K562 (cell line): Measurements from ENCODE around the gene TMEM218. TPM values are rescaled to one million over a fixed set of nuclear protein-coding genes. Genes with fewer than 3 reads are reported as not detected.
A peak's percentile ranks its signal among the peaks of the same experiment; 100 is the strongest.

Source experiments
- ATAC-seq: fragments of 200-7000 bp; cut with Tn5 transposase; 3 replicates; pipeline ENCODE4 v1.9.1; 2020; ENCODE audit warnings: moderate library complexity
- BruUV-seq: library from RNA; stranded (reverse); fragments of 400-500 nt; replicated peaks from 2 replicates; lab custom pipeline; 2021; lab: Mats Ljungman, UMichigan
- CTCF ChIA-PET: fragments of 300-600 bp; formaldehyde crosslinking; extraction: SDS; loops from one replicate; lab custom pipeline; 2021; ENCODE audit warnings: low intra/inter-chr PET ratio; lab: Yijun Ruan, JAX
- POLR2A ChIA-PET: fragments of 300-600, 350-650 bp; sonication (Branson Sonifier 250); formaldehyde crosslinking; extraction: SDS; loops from one replicate; lab custom pipeline; 2021; ENCODE audit warnings: antibody characterized with exemption, inconsistent platforms; lab: Yijun Ruan, JAX
- DNase-seq, 4 experiments: peaks; one replicate each; pipeline versions ENCODE4 v3.0.0 to v3.0.0-alpha.2; 2011 to 2018; ENCODE audit warnings: low spot score in 3 of 4, mixed read lengths in 3 of 4; ENCODE audit errors: extremely low read depth in 1 of 4
- FAIRE-seq: peaks from 2 replicates; lab custom pipeline; 2011; peaks lifted over from hg19 to GRCh38; lab: Jason Lieb, UNC
- H2AFZ ChIP-seq: 2 replicates; pipeline ENCODE4 v1.6.0; 2011; ENCODE audit warnings: low read depth, low read length, control low read depth, inconsistent platforms
- H3K27ac ChIP-seq: fragments of 200-600 bp; 3 replicates; pipeline ENCODE4 v1.8.0; 2011; ENCODE audit warnings: low read depth, mild to moderate bottlenecking, control low read depth, inconsistent platforms, low read length, moderate library complexity, mixed read lengths; ENCODE audit errors: extremely low read depth
- H3K27me3 ChIP-seq, 2 experiments: fragments of 300-600 bp in 1 of 2; 2 replicates in 1 of 2; 3 replicates in 1 of 2; pipeline versions ENCODE4 v1.6.0 to v1.8.0; 2011; ENCODE audit warnings: inconsistent platforms in 2 of 2, low read length in 2 of 2, mild to moderate bottlenecking in 1 of 2, mixed read lengths in 1 of 2, moderate library complexity in 1 of 2; ENCODE audit not compliant: control insufficient read depth in 2 of 2, insufficient read depth in 2 of 2
- H3K36me3 ChIP-seq: fragments of 300-600 bp; 3 replicates; pipeline ENCODE4 v1.8.0; 2011; ENCODE audit warnings: mild to moderate bottlenecking, low read length, inconsistent platforms; ENCODE audit not compliant: control insufficient read depth, insufficient read depth
- H3K4me1 ChIP-seq, 2 experiments: fragments of 200-600 bp in 1 of 2; replicated peaks in 1 of 2; 2 replicates in 1 of 2; 3 replicates in 1 of 2; pipeline versions ENCODE4 v1.5.1 to v1.8.0; 2011; ENCODE audit warnings: inconsistent platforms in 2 of 2, low read length in 2 of 2, mild to moderate bottlenecking in 1 of 2, mixed read lengths in 1 of 2, moderate library complexity in 1 of 2; ENCODE audit not compliant: control insufficient read depth in 2 of 2, insufficient read depth in 2 of 2
- H3K4me2 ChIP-seq: 2 replicates; pipeline ENCODE4 v1.6.1; 2011; ENCODE audit warnings: low read length, control low read depth, inconsistent platforms, mixed read lengths; ENCODE audit not compliant: insufficient read depth
- H3K4me3 ChIP-seq: fragments of 200-600 bp; sonication (generic), shearing (Covaris generic); 2 replicates; pipeline ENCODE4 v1.5.1; 2016; ENCODE audit warnings: control low read depth, inconsistent platforms
- H3K79me2 ChIP-seq: fragments of 200-600 bp; 3 replicates; pipeline ENCODE4 v1.8.0; 2011; ENCODE audit warnings: low read length, inconsistent platforms; ENCODE audit not compliant: control insufficient read depth, insufficient read depth
- H3K9ac ChIP-seq, 2 experiments: 2 replicates each; pipeline versions ENCODE4 v1.6.0 to v1.6.1; 2011; ENCODE audit warnings: low read depth in 2 of 2, low read length in 2 of 2, control low read depth in 1 of 2, inconsistent platforms in 1 of 2, mild to moderate bottlenecking in 1 of 2, mixed read lengths in 1 of 2; ENCODE audit not compliant: insufficient read depth in 1 of 2
- H3K9me1 ChIP-seq: one replicate; pipeline ENCODE4 v1.6.0; 2011; ENCODE audit warnings: inconsistent platforms, mild to moderate bottlenecking, low read length, moderate library complexity; ENCODE audit not compliant: control insufficient read depth, insufficient read depth
- H3K9me3 ChIP-seq: replicated peaks from 2 replicates; pipeline ENCODE4 v1.5.1; 2011; ENCODE audit warnings: low read depth, low read length, inconsistent platforms; ENCODE audit not compliant: control insufficient read depth, insufficient read depth
- H4K20me1 ChIP-seq: replicated peaks from 2 replicates; pipeline ENCODE4 v1.6.1; 2011; ENCODE audit warnings: low read length, inconsistent platforms, mixed read lengths; ENCODE audit not compliant: control insufficient read depth, insufficient read depth
- BDP1 ChIP-seq: IDR thresholded peaks from 3 replicates; pipeline ENCODE4 v1.6.1; 2011; ENCODE audit not compliant: insufficient read length, insufficient read depth
- MLX ChIP-seq, 2 experiments: fragments of 450-650 bp in 1 of 2; sonication (generic) in 1 of 2; formaldehyde crosslinking; conservative IDR thresholded peaks; 2 replicates each; pipeline versions ENCODE4 v1.4.0 to v1.8.1; 2020 to 2022; ENCODE audit warnings: mild to moderate bottlenecking in 1 of 2, missing genetic modification reagents in 1 of 2
- RBM17 ChIP-seq: fragments of 200-400 bp; formaldehyde crosslinking; IDR thresholded peaks from 2 replicates; pipeline ENCODE4 v1.6.1; 2017; ENCODE audit warnings: low read depth, mild to moderate bottlenecking, low read length, borderline replicate concordance
- RFX1 ChIP-seq: fragments of 450-650 bp; IDR thresholded peaks from 2 replicates; pipeline ENCODE4 v1.6.1; 2016; ENCODE audit warnings: mild to moderate bottlenecking, moderate library complexity
- ZNF408 ChIP-seq: fragments of 250-450 bp; sonication (Bioruptor Pico); IDR thresholded peaks from 2 replicates; pipeline ENCODE4 v1.4.0; 2020; ENCODE audit warnings: low read depth, mild to moderate bottlenecking, moderate library complexity
- WGBS: fragments of 100-300 bp; shearing (Covaris generic); methylation state at CpG from one replicate; pipeline ENCODE4 v1.1.6; 2016; ENCODE audit warnings: low coverage, mixed read lengths; ENCODE audit not compliant: insufficient coverage; ENCODE audit errors: missing lambda C conversion rate; 5-methylcytosine and 5-hydroxymethylcytosine counted together
- in situ Hi-C: fragments of 300-500 bp; cut with MboI; formaldehyde crosslinking; loops from 4 replicates; pipeline ENCODE4 v1.15.0; 2018; ENCODE audit warnings: inconsistent platforms, mixed read lengths
- intact Hi-C: fragments of 100-400 bp; cut with micrococcal nuclease; formaldehyde crosslinking; loops from 2 replicates; pipeline ENCODE4 v1.14.2; 2022
- polyA plus RNA-seq, 8 experiments: library from polyadenylated mRNA; depleted of rRNA in 4 of 8; stranded (reverse) in 5 of 8; unstranded in 3 of 8; fragments of >200 nt; fragmentation: Nextera tagmentation in 2 of 8; fragmentation: Illumina TruSeq in 1 of 8; extraction: Ambion mirVana in 2 of 8; extraction: Trizol in 1 of 8; gene quantifications; 2 replicates each; pipeline versions ENCODE4 v1.2.1 to v1.2.3, GENCODE V29; 2011 to 2014; ENCODE audit warnings: inconsistent platforms in 1 of 8, missing spikeins in 1 of 8
- total RNA-seq, 7 experiments: library from RNA; depleted of rRNA in 6 of 7; stranded (reverse); fragments of >200 nt in 6 of 7; fragmentation: Illumina TruSeq in 2 of 7; extraction: Trizol in 2 of 7; gene quantifications; 2 replicates each; pipeline versions ENCODE4 v1.2.1 to v1.2.3, GENCODE V29; 2011 to 2021; ENCODE audit warnings: low replicate concordance in 1 of 7
- TF ChIP-seq, protein P1 (sequence below): conservative IDR thresholded peaks from 2 replicates; pipeline ENCODE4 v1.6.1; 2011; ENCODE audit warnings: low read depth, mild to moderate bottlenecking, low read length; ENCODE audit not compliant: control insufficient read depth
- TF ChIP-seq, protein P2 (sequence below): fragments of 450-650 bp; IDR thresholded peaks from 2 replicates; pipeline ENCODE4 v1.6.1; 2016; ENCODE audit warnings: borderline replicate concordance

The TMEM218 gene
- total and polyA plus RNA-seq, 9 of the 15 experiments (the other 6 are each of a cell fraction or from before 2014, with no cell fraction given), result 13.4 to 32.2 (median 25.4) TPM

GRCh38 chr11:125129316-125129993 lies 18.0 kb upstream of the TMEM218 start:
- no peak for TF ChIP-seq BDP1
- TF ChIP-seq MLX (CRISPR knock-in tag; conservative IDR thresholded peaks at IDR 0.05), result no peak
- no peak for TF ChIP-seq ZNF408 (CRISPR knock-in tag)
- Histone ChIP-seq H3K9ac (no peak overlapping the region; a peak in 1 of 4 replicates), H3K4me1 (no peaks in the 10 kb centered on the region), H3K27ac (no peak overlapping the region), H3K27me3 (peaks cover 22 to 29% of the 10 kb centered on the region in 2 experiments), H3K79me2 (no peaks in the 10 kb centered on the region), H3K36me3 (no peaks in the 10 kb centered on the region), H4K20me1 (no peaks in the 10 kb centered on the region), H3K9me3 (no peaks in the 10 kb centered on the region), H2AFZ (no peak overlapping the region), H3K4me2 (0 out of 2 replicates have a peak overlapping the region, but pooled peaks have one; percentile 16), H3K4me3 (no peak overlapping the region), H3K9me1 (no peaks in the 10 kb centered on the region)
- ATAC-seq (no peak), FAIRE-seq (no peak), DNase-seq (no peak)
- 17% methylated on average over 22 of the region's 22 CpGs for WGBS
- no TSS peak for BruUV-seq
- ChIA-PET CTCF (no interaction called here), POLR2A (no interaction called here)
- in situ Hi-C loops, result no loop called here
- intact Hi-C loops, result no loop called here

DNA sequence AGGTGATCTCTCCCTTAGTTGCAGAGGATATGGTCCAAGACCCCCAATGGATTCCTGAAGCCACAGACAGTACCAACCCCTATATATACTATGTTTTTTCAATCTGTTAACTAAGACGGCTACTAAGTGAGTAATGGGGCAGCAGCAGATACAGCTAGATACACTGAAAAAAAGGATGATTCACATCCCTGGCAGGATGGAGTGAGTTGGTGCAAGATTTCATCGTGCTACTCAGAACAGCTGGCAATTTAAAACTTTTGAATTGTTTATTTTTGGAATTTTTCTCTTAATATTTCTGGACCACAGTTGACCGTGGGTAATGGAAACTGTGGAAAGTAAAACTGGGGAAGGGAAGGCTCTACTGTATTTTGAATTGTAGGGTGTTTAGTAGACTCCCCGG lies 17.0 kb upstream of the TMEM218 start:
- Histone ChIP-seq H3K79me2 (no peaks in the 10 kb centered on the region), H3K9me3 (no peaks in the 10 kb centered on the region), H3K36me3 (no peaks in the 10 kb centered on the region), H3K4me3 (no peak overlapping the region), H3K27me3 (peaks cover 17 to 26% of the 10 kb centered on the region in 2 experiments; a peak in 4 of 5 replicates), H2AFZ (no peak overlapping the region), H3K9me1 (no peaks in the 10 kb centered on the region), H3K27ac (no peak overlapping the region), H4K20me1 (no peaks in the 10 kb centered on the region), H3K4me1 (no peaks in the 10 kb centered on the region), H3K9ac (no peak overlapping the region), H3K4me2 (no peak overlapping the region)
- ChIA-PET POLR2A (interaction anchor here (0.8 kb wide), 1 partner anchor 805 kb away, joined by 3 read pairs; no protein-coding TSS in a partner anchor), CTCF (no interaction called here)
- FAIRE-seq (no peak), ATAC-seq (no peak), DNase-seq (no peak)
- BruUV-seq, result no TSS peak
- in situ Hi-C loops, result no loop called here
- intact Hi-C loops, result no loop called here
- TF ChIP-seq, protein P1, sequence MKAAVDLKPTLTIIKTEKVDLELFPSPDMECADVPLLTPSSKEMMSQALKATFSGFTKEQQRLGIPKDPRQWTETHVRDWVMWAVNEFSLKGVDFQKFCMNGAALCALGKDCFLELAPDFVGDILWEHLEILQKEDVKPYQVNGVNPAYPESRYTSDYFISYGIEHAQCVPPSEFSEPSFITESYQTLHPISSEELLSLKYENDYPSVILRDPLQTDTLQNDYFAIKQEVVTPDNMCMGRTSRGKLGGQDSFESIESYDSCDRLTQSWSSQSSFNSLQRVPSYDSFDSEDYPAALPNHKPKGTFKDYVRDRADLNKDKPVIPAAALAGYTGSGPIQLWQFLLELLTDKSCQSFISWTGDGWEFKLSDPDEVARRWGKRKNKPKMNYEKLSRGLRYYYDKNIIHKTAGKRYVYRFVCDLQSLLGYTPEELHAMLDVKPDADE, result no peak
- TF ChIP-seq RBM17 (no peak), RFX1 (no peak)
- TF ChIP-seq, protein P2, sequence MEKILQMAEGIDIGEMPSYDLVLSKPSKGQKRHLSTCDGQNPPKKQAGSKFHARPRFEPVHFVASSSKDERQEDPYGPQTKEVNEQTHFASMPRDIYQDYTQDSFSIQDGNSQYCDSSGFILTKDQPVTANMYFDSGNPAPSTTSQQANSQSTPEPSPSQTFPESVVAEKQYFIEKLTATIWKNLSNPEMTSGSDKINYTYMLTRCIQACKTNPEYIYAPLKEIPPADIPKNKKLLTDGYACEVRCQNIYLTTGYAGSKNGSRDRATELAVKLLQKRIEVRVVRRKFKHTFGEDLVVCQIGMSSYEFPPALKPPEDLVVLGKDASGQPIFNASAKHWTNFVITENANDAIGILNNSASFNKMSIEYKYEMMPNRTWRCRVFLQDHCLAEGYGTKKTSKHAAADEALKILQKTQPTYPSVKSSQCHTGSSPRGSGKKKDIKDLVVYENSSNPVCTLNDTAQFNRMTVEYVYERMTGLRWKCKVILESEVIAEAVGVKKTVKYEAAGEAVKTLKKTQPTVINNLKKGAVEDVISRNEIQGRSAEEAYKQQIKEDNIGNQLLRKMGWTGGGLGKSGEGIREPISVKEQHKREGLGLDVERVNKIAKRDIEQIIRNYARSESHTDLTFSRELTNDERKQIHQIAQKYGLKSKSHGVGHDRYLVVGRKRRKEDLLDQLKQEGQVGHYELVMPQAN, result no peak
- WGBS, result 0% methylated on average over 4 of the region's 4 CpGs
